ENCODE measurements around the gene SCUBE2.
"Not testable (repeated sequence)": the region's sequence is repeated elsewhere in the genome, so short reads cannot be mapped to it uniquely, and the experiment has no call there.

SCUBE2 gene

GRCh38 chr11:9013373-9013772 lies 78.0 kb downstream of the SCUBE2 start:
- H3K36me3 ChIP-seq, result no peaks in the 10 kb centered on the region

GRCh38 chr11:9009538-9009937 lies 81.9 kb downstream of the SCUBE2 start:
- peaks cover 50% of the 10 kb centered on the region for H3K27me3 ChIP-seq
- H3K9me3 ChIP-seq; H3K36me3 ChIP-seq; H3K4me1 ChIP-seq (ENCODE audit: control insufficient read depth in 1 of 2, insufficient read depth in 1 of 2, low read depth in 1 of 2, low read length in 1 of 2); H3K4me3 ChIP-seq (ENCODE audit: low read depth in 1 of 2, low read length in 1 of 2); H3K27ac ChIP-seq: not testable (repeated sequence)

More at GRCh38 chr11:9013373-9013772, 78.0 kb downstream of the SCUBE2 start:
- TF ChIP-seq, protein P1, sequence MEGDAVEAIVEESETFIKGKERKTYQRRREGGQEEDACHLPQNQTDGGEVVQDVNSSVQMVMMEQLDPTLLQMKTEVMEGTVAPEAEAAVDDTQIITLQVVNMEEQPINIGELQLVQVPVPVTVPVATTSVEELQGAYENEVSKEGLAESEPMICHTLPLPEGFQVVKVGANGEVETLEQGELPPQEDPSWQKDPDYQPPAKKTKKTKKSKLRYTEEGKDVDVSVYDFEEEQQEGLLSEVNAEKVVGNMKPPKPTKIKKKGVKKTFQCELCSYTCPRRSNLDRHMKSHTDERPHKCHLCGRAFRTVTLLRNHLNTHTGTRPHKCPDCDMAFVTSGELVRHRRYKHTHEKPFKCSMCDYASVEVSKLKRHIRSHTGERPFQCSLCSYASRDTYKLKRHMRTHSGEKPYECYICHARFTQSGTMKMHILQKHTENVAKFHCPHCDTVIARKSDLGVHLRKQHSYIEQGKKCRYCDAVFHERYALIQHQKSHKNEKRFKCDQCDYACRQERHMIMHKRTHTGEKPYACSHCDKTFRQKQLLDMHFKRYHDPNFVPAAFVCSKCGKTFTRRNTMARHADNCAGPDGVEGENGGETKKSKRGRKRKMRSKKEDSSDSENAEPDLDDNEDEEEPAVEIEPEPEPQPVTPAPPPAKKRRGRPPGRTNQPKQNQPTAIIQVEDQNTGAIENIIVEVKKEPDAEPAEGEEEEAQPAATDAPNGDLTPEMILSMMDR (IDR thresholded peaks at IDR 0.05), result no peak
- peaks cover 12% of the 10 kb centered on the region for H3K27me3 ChIP-seq
- H3K27ac ChIP-seq, result no peak overlapping the region
- H3K4me3 ChIP-seq (ENCODE audit: low read depth in 1 of 2, low read length in 1 of 2), result no peak overlapping the region
- no peaks in the 10 kb centered on the region for H3K9me3 ChIP-seq
- peaks cover 10 to 12% of the 10 kb centered on the region in 2 experiments for H3K4me1 ChIP-seq (ENCODE audit: control insufficient read depth in 1 of 2, insufficient read depth in 1 of 2, low read depth in 1 of 2, low read length in 1 of 2)

GRCh38 chr11:9008661-9009060 lies 82.7 kb downstream of the SCUBE2 start:
- H3K27me3 ChIP-seq, result peaks cover 59% of the 10 kb centered on the region
- TF ChIP-seq, protein P1 (IDR thresholded peaks at IDR 0.05), result no peak
- H3K36me3 ChIP-seq, result no peaks in the 10 kb centered on the region

DNA sequence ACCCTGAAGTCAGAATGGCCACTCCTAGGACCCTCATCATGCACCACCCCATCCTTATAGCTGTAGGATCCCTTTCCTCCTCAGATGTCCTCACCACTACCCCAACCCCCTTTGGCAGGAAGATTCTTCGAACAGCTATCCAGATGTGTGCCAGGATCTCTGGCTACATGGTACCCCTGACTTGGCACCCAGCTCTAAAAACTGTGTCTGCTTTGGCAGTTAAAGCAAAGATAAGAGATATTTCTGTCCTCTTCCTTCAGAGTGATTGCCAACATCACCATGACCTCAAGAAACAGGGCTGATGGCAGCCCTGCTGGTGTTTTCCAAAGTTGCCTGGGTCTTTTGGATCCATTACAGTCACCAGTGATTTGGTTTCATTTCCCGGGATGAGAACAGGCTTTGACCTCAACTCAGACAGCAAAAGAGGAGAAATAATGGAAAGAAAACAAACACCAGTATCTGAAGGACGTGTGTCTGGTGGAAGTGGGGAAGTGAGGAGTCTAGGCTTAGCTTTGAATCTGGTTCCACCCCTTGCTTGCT lies 83.3 kb downstream of the SCUBE2 start:
- Histone ChIP-seq H3K27ac (no peak overlapping the region), H3K4me3 (ENCODE audit: low read depth in 1 of 2, low read length in 1 of 2) (no peak overlapping the region), H3K27me3 (peaks cover 65% of the 10 kb centered on the region), H3K4me1 (ENCODE audit: control insufficient read depth in 1 of 2, insufficient read depth in 1 of 2, low read depth in 1 of 2, low read length in 1 of 2) (peaks cover 13 to 17% of the 10 kb centered on the region in 2 experiments), H3K9me3 (no peaks in the 10 kb centered on the region), H3K36me3 (no peaks in the 10 kb centered on the region)
- TF ChIP-seq, protein P1 (IDR thresholded peaks at IDR 0.05), result no peak

More at GRCh38 chr11:9008661-9009060, 82.7 kb downstream of the SCUBE2 start:
- Histone ChIP-seq H3K27ac (no peak overlapping the region), H3K4me3 (ENCODE audit: low read depth in 1 of 2, low read length in 1 of 2) (no peak overlapping the region), H3K9me3 (no peaks in the 10 kb centered on the region), H3K4me1 (ENCODE audit: control insufficient read depth in 1 of 2, insufficient read depth in 1 of 2, low read depth in 1 of 2, low read length in 1 of 2) (peaks cover 7 to 11% of the 10 kb centered on the region in 2 experiments)

DNA sequence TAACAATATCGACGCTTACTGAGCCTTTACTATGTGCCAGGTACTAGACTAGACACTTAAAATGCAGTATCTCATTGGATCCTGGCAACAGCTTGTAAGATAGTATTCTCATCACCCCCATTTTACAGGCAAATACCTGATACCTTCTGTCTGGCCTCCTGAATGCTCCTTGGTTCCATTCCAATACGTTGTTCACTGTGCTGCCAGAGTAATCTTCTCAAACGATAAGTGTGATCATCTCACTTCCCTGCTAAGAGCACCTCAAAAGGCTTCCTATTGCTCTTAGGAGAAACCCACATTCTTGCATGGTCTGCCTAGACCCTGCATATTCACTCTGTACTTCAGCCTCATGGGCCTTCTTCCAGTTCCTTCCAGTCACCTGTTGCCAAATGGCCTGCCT lies 86.3 kb downstream of the SCUBE2 start:
- TF ChIP-seq, protein P1 (IDR thresholded peaks at IDR 0.05), result no peak
- H3K4me3 ChIP-seq (ENCODE audit: low read depth in 1 of 2, low read length in 1 of 2), result no peak overlapping the region
- peaks cover 25 to 31% of the 10 kb centered on the region in 2 experiments for H3K4me1 ChIP-seq (ENCODE audit: control insufficient read depth in 1 of 2, insufficient read depth in 1 of 2, low read depth in 1 of 2, low read length in 1 of 2)
- peaks cover 75% of the 10 kb centered on the region for H3K27me3 ChIP-seq
- no peaks in the 10 kb centered on the region for H3K9me3 ChIP-seq
- H3K36me3 ChIP-seq, result no peaks in the 10 kb centered on the region
- no peak overlapping the region for H3K27ac ChIP-seq

GRCh38 chr11:9004183-9004926 lies 87.0 kb downstream of the SCUBE2 start:
- Histone ChIP-seq H3K36me3 (no peaks in the 10 kb centered on the region), H3K9me3 (no peaks in the 10 kb centered on the region), H3K4me1 (ENCODE audit: control insufficient read depth in 1 of 2, insufficient read depth in 1 of 2, low read depth in 1 of 2, low read length in 1 of 2) (peaks cover 25 to 31% of the 10 kb centered on the region in 2 experiments), H3K27me3 (peaks cover 75% of the 10 kb centered on the region), H3K4me3 (ENCODE audit: low read depth in 1 of 2, low read length in 1 of 2) (peak overlapping the region; percentile 54 to 66), H3K27ac (no peak overlapping the region)
- TF ChIP-seq, protein P1 (IDR thresholded peaks at IDR 0.05), result no peak

All from neutrophil (primary cell).